Measurements from ENCODE around the gene ACP1.

Gene ACP1

DNA sequence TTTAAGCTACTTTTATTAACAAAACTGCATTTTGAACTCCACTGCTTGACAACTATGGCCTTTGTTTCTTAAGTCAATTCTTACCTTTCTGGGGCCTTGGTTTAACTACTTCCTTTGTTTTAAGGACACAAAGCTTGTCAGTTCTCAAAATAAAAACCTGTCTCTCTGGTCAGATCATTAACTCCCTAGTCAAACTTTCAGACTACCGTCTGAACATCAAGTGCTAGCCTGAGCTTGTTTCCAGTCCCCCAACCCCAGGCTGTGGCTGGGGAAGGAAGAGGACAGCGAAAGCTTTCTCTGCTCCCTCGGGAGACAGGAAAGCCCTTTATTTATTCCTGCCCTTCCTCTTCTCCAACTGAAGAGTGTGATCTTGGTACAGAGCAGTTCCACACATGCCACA lies 2.6 kb upstream of the ACP1 start:
- Histone ChIP-seq H3K27me3 (ENCODE audit: control insufficient read depth, low read length) (no peaks in the 10 kb centered on the region), H3K9me2 (replicated peaks; ENCODE audit: control insufficient read depth, low read length) (no peaks in the 10 kb centered on the region), H4K20me1 (ENCODE audit: control insufficient read depth, insufficient read depth, low read depth, low read length) (peaks cover 19% of the 10 kb centered on the region; the same call in 1 of the 2 replicates), H3K27ac (ENCODE audit: low read depth, low read length) (no peak overlapping the region), H3K4me3 (ENCODE audit: low read length) (no peak overlapping the region), H3K9me3 (ENCODE audit: control insufficient read depth, insufficient read depth, low read length) (peaks cover 8% of the 10 kb centered on the region), H3F3A (ENCODE audit: control insufficient read depth, insufficient read depth) (0 out of 2 replicates have a peak, but pooled peaks cover 3% of the 10 kb centered on the region), H3K4me2 (ENCODE audit: low read length) (no peak overlapping the region), H3K79me2 (ENCODE audit: control insufficient read depth, low read length) (peaks cover 37% of the 10 kb centered on the region), H3K36me3 (ENCODE audit: control insufficient read depth, low read length) (peaks cover 23% of the 10 kb centered on the region), H3K4me1 (ENCODE audit: control insufficient read depth, low read length) (peaks cover 24% of the 10 kb centered on the region)
- no peak for TF ChIP-seq EZH2phosphoT487 (IDR thresholded peaks at IDR 0.05; ENCODE audit: borderline replicate concordance, low read length)
- TF ChIP-seq CTCF (IDR thresholded peaks at IDR 0.05; ENCODE audit: low read depth, low read length, poor library complexity, severe bottlenecking) = no peak

DNA sequence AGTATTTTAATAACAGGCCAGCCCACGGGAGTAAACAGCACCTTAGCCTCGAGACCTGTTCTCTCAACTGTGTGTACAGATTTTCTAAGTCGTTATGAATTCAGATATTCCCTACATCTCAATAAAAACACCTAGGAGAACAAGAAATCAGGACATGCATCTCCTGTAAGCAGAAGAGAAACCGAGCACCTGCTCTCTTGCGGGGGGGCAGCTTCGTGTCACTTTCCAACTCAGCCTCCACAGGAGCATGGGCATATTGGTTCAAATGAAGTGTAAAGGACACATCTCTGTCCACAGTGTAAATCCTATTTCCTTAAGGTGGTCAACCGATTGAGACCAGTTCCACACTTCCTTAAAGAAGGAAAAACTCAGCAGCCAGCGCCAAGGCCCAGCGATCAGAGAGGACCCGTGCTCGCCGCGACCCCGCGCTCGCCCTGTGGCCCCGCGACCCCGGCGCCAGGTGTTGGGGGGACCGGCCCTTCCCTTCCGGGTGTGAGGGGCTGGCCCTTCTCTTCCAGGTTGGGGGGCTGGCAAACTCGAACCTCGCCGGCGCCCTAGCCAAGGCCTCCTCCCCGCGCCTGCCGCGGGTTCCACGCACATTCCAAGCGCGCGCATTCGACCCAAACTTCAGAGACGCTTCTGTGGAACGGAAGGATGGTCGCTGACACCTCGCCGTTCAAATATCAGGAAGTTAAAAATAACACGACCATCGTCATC lies 1.6 kb upstream of the ACP1 start:
- Histone ChIP-seq H3K4me3 (ENCODE audit: low read length) (peak overlapping the region; percentile 100), H3K27me3 (ENCODE audit: control insufficient read depth, low read length) (no peaks in the 10 kb centered on the region), H4K20me1 (ENCODE audit: control insufficient read depth, insufficient read depth, low read depth, low read length) (peaks cover 30% of the 10 kb centered on the region), H3K79me2 (ENCODE audit: control insufficient read depth, low read length) (peaks cover 47% of the 10 kb centered on the region), H3K9me3 (ENCODE audit: control insufficient read depth, insufficient read depth, low read length) (peaks cover 4% of the 10 kb centered on the region; the same call in 1 of the 2 replicates), H3F3A (ENCODE audit: control insufficient read depth, insufficient read depth) (no peaks in the 10 kb centered on the region), H3K36me3 (ENCODE audit: control insufficient read depth, low read length) (peaks cover 33% of the 10 kb centered on the region), H3K4me2 (ENCODE audit: low read length) (peak overlapping the region; percentile 93; the same call in 1 of the 2 replicates), H3K4me1 (ENCODE audit: control insufficient read depth, low read length) (peaks cover 35% of the 10 kb centered on the region), H3K27ac (ENCODE audit: low read depth, low read length) (no peak overlapping the region), H3K9me2 (replicated peaks; ENCODE audit: control insufficient read depth, low read length) (no peaks in the 10 kb centered on the region)
- TF ChIP-seq EZH2phosphoT487 (IDR thresholded peaks at IDR 0.05; ENCODE audit: borderline replicate concordance, low read length) (no peak), CTCF (IDR thresholded peaks at IDR 0.05; ENCODE audit: low read depth, low read length, poor library complexity, severe bottlenecking) (no peak)

DNA sequence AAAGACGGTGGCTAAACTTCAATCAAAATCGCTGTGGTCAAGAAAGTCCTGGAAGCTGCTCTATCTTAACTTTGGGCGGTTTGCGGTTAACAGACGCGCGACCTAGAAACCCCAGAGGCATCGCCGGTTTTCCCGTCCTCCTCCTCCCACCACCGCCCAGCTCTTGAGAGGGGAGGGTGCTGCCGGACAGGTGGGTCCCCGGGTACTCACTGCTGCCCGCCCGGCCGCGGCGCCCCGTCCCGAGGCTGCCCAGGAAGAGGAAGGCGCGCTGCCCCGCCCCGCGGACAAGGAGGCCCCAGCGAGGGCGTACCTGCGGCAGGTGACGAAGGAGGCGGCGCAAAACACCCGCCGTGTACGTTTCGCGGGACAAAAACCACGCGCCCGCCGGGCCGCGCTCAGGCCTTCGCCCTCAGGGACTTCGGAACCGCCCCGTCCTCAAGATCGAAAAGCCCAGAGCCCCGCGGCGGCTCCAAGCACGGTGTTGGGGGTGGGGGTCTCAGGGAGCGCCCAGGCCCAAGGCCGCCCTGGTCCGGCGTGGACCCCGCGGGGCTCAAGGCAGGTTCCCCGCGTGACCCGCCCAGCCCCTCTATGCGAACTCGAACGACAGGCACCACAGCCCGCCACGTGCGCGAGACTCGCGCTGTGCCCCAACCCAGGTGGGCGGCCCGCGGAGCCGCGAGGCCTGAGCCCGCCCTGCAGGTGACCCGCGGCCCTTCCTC lies 814 bp upstream of the ACP1 start, which contains the start of gene SH3YL1:
Gene SH3YL1 (minus strand): TSS at position 259 of the 719 bp plus-strand sequence. CDS start 48 bp downstream, at position 211.
- Histone ChIP-seq H3K4me1 (ENCODE audit: control insufficient read depth, low read length) (peaks cover 42% of the 10 kb centered on the region), H3K9me3 (ENCODE audit: control insufficient read depth, insufficient read depth, low read length) (no peaks in the 10 kb centered on the region), H3K36me3 (ENCODE audit: control insufficient read depth, low read length) (peaks cover 38% of the 10 kb centered on the region), H3K27ac (ENCODE audit: low read depth, low read length) (peak within 1 kb of the TSS; percentile 55; the same call in 1 of the 2 replicates), H3K4me3 (ENCODE audit: low read length) (peak within 1 kb of the TSS; percentile 100), H3K9me2 (replicated peaks; ENCODE audit: control insufficient read depth, low read length) (no peaks in the 10 kb centered on the region), H4K20me1 (ENCODE audit: control insufficient read depth, insufficient read depth, low read depth, low read length) (peaks cover 32% of the 10 kb centered on the region), H3K27me3 (ENCODE audit: control insufficient read depth, low read length) (no peaks in the 10 kb centered on the region), H3F3A (ENCODE audit: control insufficient read depth, insufficient read depth) (no peaks in the 10 kb centered on the region), H3K79me2 (ENCODE audit: control insufficient read depth, low read length) (peaks cover 55% of the 10 kb centered on the region), H3K4me2 (ENCODE audit: low read length) (peak within 1 kb of the TSS; percentile 93)
- no peak for TF ChIP-seq EZH2phosphoT487 (IDR thresholded peaks at IDR 0.05; ENCODE audit: borderline replicate concordance, low read length)
- no peak for TF ChIP-seq CTCF (IDR thresholded peaks at IDR 0.05; ENCODE audit: low read depth, low read length, poor library complexity, severe bottlenecking)

Measured in DOHH2 (cell line).